ENCODE data around the gene MMP13. TPM values are rescaled to one million over a fixed set of nuclear protein-coding genes. Genes with fewer than 3 reads are reported as not detected.

Gene MMP13
- total RNA-seq, 4 donors from 2014 or later = not detected

- Histone ChIP-seq H3K36me3 (no peaks in the 10 kb centered on the region), H3K9me3 (no peaks in the 10 kb centered on the region), H3K27me3 (no peaks in the 10 kb centered on the region), H3K4me1 (peaks cover 0 to 7% (median 0%) of the 10 kb centered on the region in 4 donors), H3K4me3 (no peak overlapping the region), H3K27ac (no peak overlapping the region)
- no peak for DNase-seq
- TF ChIP-seq CTCF (IDR thresholded peaks at IDR 0.05) (no peak), POLR2A (IDR thresholded peaks at IDR 0.05) (no peak)
These were observed 20.8 kb downstream of the MMP13 start for GRCh38 chr11:102934735-102935134.

- Histone ChIP-seq H3K4me1 (peaks cover 0 to 17% (median 0%) of the 10 kb centered on the region in 4 donors), H3K27ac (no peak overlapping the region), H3K27me3 (no peaks in the 10 kb centered on the region), H3K4me3 (no peak overlapping the region), H3K36me3 (no peaks in the 10 kb centered on the region), H3K9me3 (no peaks in the 10 kb centered on the region)
- TF ChIP-seq CTCF (IDR thresholded peaks at IDR 0.05) (no peak), POLR2A (IDR thresholded peaks at IDR 0.05) (no peak)
- no peak for DNase-seq
These were observed 21.9 kb downstream of the MMP13 start for GRCh38 chr11:102933627-102934026.

- TF ChIP-seq POLR2A (IDR thresholded peaks at IDR 0.05) = no peak
- TF ChIP-seq CTCF (IDR thresholded peaks at IDR 0.05) = no peak
- H3K36me3 ChIP-seq = no peaks in the 10 kb centered on the region
- DNase-seq = no peak
- no peak overlapping the region for H3K4me3 ChIP-seq
- H3K27ac ChIP-seq = no peak overlapping the region
- H3K27me3 ChIP-seq = no peaks in the 10 kb centered on the region
- H3K9me3 ChIP-seq = no peaks in the 10 kb centered on the region
- peaks cover 0 to 23% (median 0%) of the 10 kb centered on the region in 4 donors for H3K4me1 ChIP-seq
These were observed 22.9 kb downstream of the MMP13 start for GRCh38 chr11:102932678-102933077.

GRCh38 chr11:102930451-102930850 lies 25.1 kb downstream of the MMP13 start:
- Histone ChIP-seq H3K36me3 (no peaks in the 10 kb centered on the region), H3K4me1 (peaks cover 0 to 42% (median 0%) of the 10 kb centered on the region in 4 donors), H3K4me3 (no peak overlapping the region), H3K27ac (no peak overlapping the region), H3K27me3 (no peaks in the 10 kb centered on the region), H3K9me3 (no peaks in the 10 kb centered on the region)
- DNase-seq = no peak
- TF ChIP-seq POLR2A (IDR thresholded peaks at IDR 0.05) (no peak), CTCF (IDR thresholded peaks at IDR 0.05) (no peak)

- DNase-seq = no peak
- no peaks in the 10 kb centered on the region for H3K36me3 ChIP-seq
- no peak overlapping the region for H3K4me3 ChIP-seq
- no peaks in the 10 kb centered on the region for H3K9me3 ChIP-seq
- no peak for TF ChIP-seq POLR2A (IDR thresholded peaks at IDR 0.05)
- TF ChIP-seq CTCF (IDR thresholded peaks at IDR 0.05) = no peak
- H3K4me1 ChIP-seq = peaks cover 0 to 44% (median 0%) of the 10 kb centered on the region in 4 donors
- H3K27ac ChIP-seq = no peak overlapping the region
- H3K27me3 ChIP-seq = no peaks in the 10 kb centered on the region
These were observed 25.6 kb downstream of the MMP13 start for GRCh38 chr11:102929972-102930371.

- no peak for DNase-seq
- no peaks in the 10 kb centered on the region for H3K36me3 ChIP-seq
- H3K9me3 ChIP-seq = no peaks in the 10 kb centered on the region
- H3K27ac ChIP-seq = no peak overlapping the region
- H3K27me3 ChIP-seq = no peaks in the 10 kb centered on the region
- H3K4me1 ChIP-seq = peaks cover 0 to 44% (median 0%) of the 10 kb centered on the region in 4 donors
- no peak overlapping the region for H3K4me3 ChIP-seq
- TF ChIP-seq POLR2A (IDR thresholded peaks at IDR 0.05) (no peak), CTCF (IDR thresholded peaks at IDR 0.05) (no peak)
These were observed 26.4 kb downstream of the MMP13 start for GRCh38 chr11:102929166-102929565.
